GM18511 (cell line): ENCODE results near the gene BABAM2.

Experiments
- ATAC-seq: cut with Tn5 transposase; IDR thresholded peaks from one replicate; pipeline ENCODE4 v1.9.1; 2021; ENCODE audit warnings: mild to moderate bottlenecking, moderate library complexity; ENCODE audit not compliant: unreplicated experiment

Gene BABAM2

GRCh38 chr2:28269019-28269784 lies 378.7 kb downstream of the BABAM2 start:
- ATAC-seq: no peak

- ATAC-seq: no peak
These were observed 380.1 kb downstream of the BABAM2 start for GRCh38 chr2:28270456-28271152.

- no peak for ATAC-seq
These were observed 380.8 kb downstream of the BABAM2 start for GRCh38 chr2:28271231-28271918.

GRCh38 chr2:28271919-28272250 lies 381.4 kb downstream of the BABAM2 start:
- no peak for ATAC-seq

GRCh38 chr2:28273751-28274150 lies 383.2 kb downstream of the BABAM2 start:
- ATAC-seq: no peak

- peak; percentile 50 for ATAC-seq
These were observed 384.6 kb downstream of the BABAM2 start for GRCh38 chr2:28274911-28275685.

- ATAC-seq: peak; percentile 76
These were observed 385.6 kb downstream of the BABAM2 start for GRCh38 chr2:28276076-28276618.

GRCh38 chr2:28276807-28277206 lies 386.3 kb downstream of the BABAM2 start:
- ATAC-seq: no peak

GRCh38 chr2:28277466-28277865 lies 386.9 kb downstream of the BABAM2 start:
- ATAC-seq: no peak

GRCh38 chr2:28279371-28279770 lies 388.8 kb downstream of the BABAM2 start:
- ATAC-seq: no peak

- no peak for ATAC-seq
These were observed 390.1 kb downstream of the BABAM2 start for GRCh38 chr2:28280619-28281018.

- no peak for ATAC-seq
These were observed 391.2 kb downstream of the BABAM2 start for GRCh38 chr2:28281739-28282138.

GRCh38 chr2:28282248-28282647 lies 391.7 kb downstream of the BABAM2 start:
- ATAC-seq: no peak

GRCh38 chr2:28282861-28283646 lies 392.5 kb downstream of the BABAM2 start:
- ATAC-seq: no peak

GRCh38 chr2:28283861-28284260 lies 393.3 kb downstream of the BABAM2 start:
- no peak for ATAC-seq

- ATAC-seq: no peak
These were observed 396.1 kb downstream of the BABAM2 start for GRCh38 chr2:28286678-28287077.

- ATAC-seq: no peak
These were observed 396.9 kb downstream of the BABAM2 start for GRCh38 chr2:28287256-28287915.

- ATAC-seq: no peak
These were observed 398.1 kb downstream of the BABAM2 start for GRCh38 chr2:28288620-28289019.

GRCh38 chr2:28291811-28292440 lies 401.4 kb downstream of the BABAM2 start:
- no peak for ATAC-seq
